Measurements from ENCODE around the gene TIMM44.

Gene TIMM44

GRCh38 chr19:7879836-7880235 is 63.6 kb downstream of the TIMM44 start:
- DNase-seq (ENCODE audit: low read depth) = no peak
- TF ChIP-seq CTCF (conservative IDR thresholded peaks at IDR 0.05; ENCODE audit: control insufficient read depth, insufficient read depth, low read depth, low read length) = no peak
- no peak overlapping the region for H3K4me3 ChIP-seq (ENCODE audit: control insufficient read depth, low read depth, low read length)

GRCh38 chr19:7879111-7879807 is 64.2 kb downstream of the TIMM44 start:
- no peak for TF ChIP-seq CTCF (conservative IDR thresholded peaks at IDR 0.05; ENCODE audit: control insufficient read depth, insufficient read depth, low read depth, low read length)
- H3K4me3 ChIP-seq (ENCODE audit: control insufficient read depth, low read depth, low read length) = no peak overlapping the region

DNA sequence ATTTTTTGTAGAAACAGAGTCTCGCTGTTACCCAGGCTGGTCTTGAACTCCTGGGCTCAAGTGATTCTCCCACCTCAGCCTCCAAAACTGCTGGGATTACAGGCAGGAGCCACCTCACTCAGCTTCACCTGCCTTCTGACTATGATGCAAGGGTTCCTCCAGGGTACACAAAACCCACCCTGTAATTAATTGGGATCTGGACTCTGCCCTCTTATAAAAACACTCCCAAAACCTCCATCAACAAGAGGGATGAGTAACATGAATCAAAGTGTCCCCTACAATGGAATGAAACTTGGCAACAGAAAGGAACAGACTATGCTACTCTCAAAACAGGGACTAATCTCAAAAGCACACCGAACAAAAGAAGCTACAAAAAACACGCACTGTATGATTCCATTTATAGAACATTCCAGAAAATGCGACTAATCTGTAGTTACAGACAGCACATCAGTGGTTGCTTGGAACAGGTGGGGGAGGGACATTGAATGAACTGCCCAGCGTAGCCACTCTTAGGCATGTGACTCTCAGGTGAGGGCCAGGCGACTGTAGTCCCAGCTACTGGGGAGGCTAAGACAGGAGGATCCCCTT is 66.1 kb downstream of the TIMM44 start:
- TF ChIP-seq CTCF (conservative IDR thresholded peaks at IDR 0.05; ENCODE audit: control insufficient read depth, insufficient read depth, low read depth, low read length) = no peak
- H3K4me3 ChIP-seq (ENCODE audit: control insufficient read depth, low read depth, low read length) = no peak overlapping the region
- no peak for DNase-seq (ENCODE audit: low read depth)

More at GRCh38 chr19:7879111-7879807, 64.2 kb downstream of the TIMM44 start:
- no peak for DNase-seq (ENCODE audit: low read depth)
